GM06990 (cell line): Measurements from ENCODE around the gene MYO9A.

Experiments used
- DNase-seq: peaks from one replicate; pipeline ENCODE4 v3.0.0-alpha.2; 2011; ENCODE audit not compliant: insufficient read length; ENCODE audit errors: extremely low read depth
- H3K27me3 ChIP-seq: replicated peaks from 2 replicates; pipeline ENCODE4 v1.6.0; 2011; ENCODE audit warnings: low read length; ENCODE audit not compliant: control insufficient read depth, insufficient read depth
- H3K36me3 ChIP-seq: 2 replicates; pipeline ENCODE4 v1.5.1; 2011; ENCODE audit warnings: low read length; ENCODE audit not compliant: control insufficient read depth, insufficient read depth
- H3K4me3 ChIP-seq: replicated peaks from 2 replicates; pipeline ENCODE4 v1.5.1; 2011; ENCODE audit warnings: low read depth, mild to moderate bottlenecking, control low read depth, low read length
- CTCF ChIP-seq: IDR thresholded peaks from 2 replicates; pipeline ENCODE4 v1.5.1; 2011; ENCODE audit warnings: low read length, control low read depth, mild to moderate bottlenecking, inconsistent platforms; ENCODE audit not compliant: insufficient read depth, poor library complexity, severe bottlenecking

The MYO9A gene

GRCh38 chr15:71914092-71914491 is 203.9 kb downstream of the MYO9A start:
- Histone ChIP-seq H3K36me3 (no peaks in the 10 kb centered on the region), H3K4me3 (no peak overlapping the region), H3K27me3 (no peaks in the 10 kb centered on the region)
- TF ChIP-seq CTCF, result no peak
- peak; percentile 72 for DNase-seq

GRCh38 chr15:71899674-71900073 is 218.3 kb downstream of the MYO9A start:
- DNase-seq, result no peak
- H3K4me3 ChIP-seq, result no peak overlapping the region
- no peak for TF ChIP-seq CTCF
- no peaks in the 10 kb centered on the region; the same call in 1 of the 2 replicates for H3K36me3 ChIP-seq
- H3K27me3 ChIP-seq, result no peaks in the 10 kb centered on the region

GRCh38 chr15:71893691-71894090 is 224.3 kb downstream of the MYO9A start:
- DNase-seq, result no peak
- no peak for TF ChIP-seq CTCF
- no peak overlapping the region for H3K4me3 ChIP-seq
- H3K36me3 ChIP-seq, result no peaks in the 10 kb centered on the region; the same call in 1 of the 2 replicates
- no peaks in the 10 kb centered on the region for H3K27me3 ChIP-seq

- H3K27me3 ChIP-seq, result no peaks in the 10 kb centered on the region
- TF ChIP-seq CTCF, result no peak
- DNase-seq, result no peak
- no peak overlapping the region for H3K4me3 ChIP-seq
- H3K36me3 ChIP-seq, result no peaks in the 10 kb centered on the region
Observed at GRCh38 chr15:71892335-71892734, 225.6 kb downstream of the MYO9A start.

GRCh38 chr15:71891026-71891425 is 226.9 kb downstream of the MYO9A start:
- Histone ChIP-seq H3K4me3 (no peak overlapping the region), H3K27me3 (no peaks in the 10 kb centered on the region), H3K36me3 (no peaks in the 10 kb centered on the region)
- TF ChIP-seq CTCF, result no peak
- no peak for DNase-seq

GRCh38 chr15:71889947-71890346 is 228.0 kb downstream of the MYO9A start:
- TF ChIP-seq CTCF, result no peak
- no peak overlapping the region for H3K4me3 ChIP-seq
- no peaks in the 10 kb centered on the region for H3K36me3 ChIP-seq
- H3K27me3 ChIP-seq, result no peaks in the 10 kb centered on the region
- no peak for DNase-seq
